HG03354 (cell line): ENCODE data around the gene ATP9A.
"Not testable (repeated sequence)": the region's sequence is repeated elsewhere in the genome, so short reads cannot be mapped to it uniquely, and the experiment has no call there.

Experiments used
- ATAC-seq: cut with Tn5 transposase; IDR thresholded peaks from one replicate; pipeline ENCODE4 v1.9.1; 2021; ENCODE audit warnings: mild to moderate bottlenecking; ENCODE audit not compliant: unreplicated experiment, poor library complexity, severe bottlenecking

The ATP9A gene

DNA sequence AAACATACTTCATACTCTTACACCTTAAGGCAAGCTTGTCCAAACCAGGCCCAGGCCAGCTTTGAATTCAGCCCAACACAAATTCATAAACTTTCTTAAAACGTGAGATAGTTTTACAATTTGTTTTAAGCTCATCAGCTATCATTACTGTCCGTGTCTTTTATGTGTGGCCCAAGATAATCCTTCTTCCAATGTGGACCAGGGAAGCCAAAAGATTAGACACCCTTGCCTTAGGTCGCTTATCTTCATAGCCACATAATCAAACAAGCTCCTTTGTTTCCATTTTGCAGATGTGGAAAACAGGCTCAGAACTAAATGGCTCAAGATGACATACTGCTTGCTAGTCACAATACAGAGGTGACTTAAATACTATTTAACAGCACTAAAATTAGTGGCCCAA, 28.1 kb upstream of the ATP9A start:
- no peak for ATAC-seq

DNA sequence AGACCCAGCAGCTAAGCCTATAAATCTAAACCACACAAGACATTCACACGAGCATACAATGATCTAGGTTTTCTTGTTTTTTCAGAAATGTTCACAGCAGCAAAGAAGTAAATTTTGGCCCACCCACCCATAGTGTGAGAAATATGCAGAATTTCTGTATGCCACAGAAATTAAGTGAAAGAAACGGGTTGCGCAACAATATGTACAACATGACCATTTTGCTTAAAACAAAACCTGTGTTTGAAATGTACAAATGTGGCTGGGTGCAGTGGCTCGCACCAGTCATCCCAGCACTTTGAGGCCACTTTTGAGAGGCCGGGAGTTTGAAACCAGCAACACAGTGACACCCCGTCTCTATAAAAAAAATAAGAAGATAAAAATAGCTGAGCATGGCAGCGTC, 24.8 kb upstream of the ATP9A start:
- no peak for ATAC-seq

DNA sequence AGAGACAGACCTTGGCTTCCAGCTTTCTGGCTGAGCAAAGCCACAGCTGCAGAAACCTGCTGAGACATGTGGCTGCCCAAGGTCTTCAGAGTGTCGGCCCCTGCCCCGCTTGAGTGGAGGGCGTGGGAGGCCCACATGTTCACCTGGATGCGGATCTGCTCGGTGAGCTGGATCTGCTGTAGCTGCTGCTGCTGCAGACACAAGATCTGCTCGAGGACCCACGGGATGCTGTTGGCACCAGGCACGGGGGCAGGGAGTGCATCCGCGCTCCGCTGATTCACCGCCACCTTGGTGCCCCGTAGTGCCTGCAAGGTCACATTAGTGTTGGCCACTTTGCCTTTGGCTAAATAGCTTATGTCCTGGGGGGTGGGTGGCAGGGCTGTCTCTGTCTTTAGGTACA, 23.4 kb upstream of the ATP9A start:
- ATAC-seq: no peak

DNA sequence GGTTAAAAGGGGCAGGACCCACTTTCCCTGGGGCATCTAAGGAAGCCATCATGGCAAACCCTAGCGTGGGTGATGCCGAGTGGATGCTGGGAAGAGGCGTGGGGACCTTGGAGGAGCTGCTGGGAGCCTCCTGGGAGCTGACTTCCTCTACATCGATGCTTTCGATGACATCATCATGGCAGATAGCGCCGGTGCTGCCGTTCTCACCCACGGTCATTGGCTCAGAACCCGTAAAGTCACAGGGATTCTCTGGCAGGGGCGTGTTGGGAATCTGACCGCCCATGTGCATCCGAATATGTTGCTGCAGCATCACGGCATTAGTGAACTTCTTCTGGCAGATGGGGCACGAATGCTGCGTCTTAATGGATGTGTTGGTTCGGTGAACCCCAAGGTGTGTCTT, 22.1 kb upstream of the ATP9A start:
- ATAC-seq: no peak

DNA sequence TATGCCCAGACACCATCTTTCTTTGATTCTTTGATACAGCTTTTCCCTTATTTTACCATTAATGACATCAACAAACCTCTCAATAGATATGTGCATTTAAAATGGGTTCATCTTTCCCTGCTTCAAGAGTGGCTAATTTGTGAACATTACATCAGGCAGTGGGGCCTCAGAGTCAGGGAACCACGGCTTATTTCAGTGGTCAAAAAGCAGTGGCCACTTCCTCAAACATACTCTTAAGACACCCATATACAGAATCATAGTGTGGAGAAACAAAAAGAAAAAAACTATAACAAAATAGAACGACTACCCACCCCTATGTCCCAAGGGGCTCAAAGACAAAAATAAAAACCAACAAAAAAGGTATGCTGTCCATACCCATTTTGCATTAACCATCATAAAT, 21.2 kb upstream of the ATP9A start:
- ATAC-seq: no peak

DNA sequence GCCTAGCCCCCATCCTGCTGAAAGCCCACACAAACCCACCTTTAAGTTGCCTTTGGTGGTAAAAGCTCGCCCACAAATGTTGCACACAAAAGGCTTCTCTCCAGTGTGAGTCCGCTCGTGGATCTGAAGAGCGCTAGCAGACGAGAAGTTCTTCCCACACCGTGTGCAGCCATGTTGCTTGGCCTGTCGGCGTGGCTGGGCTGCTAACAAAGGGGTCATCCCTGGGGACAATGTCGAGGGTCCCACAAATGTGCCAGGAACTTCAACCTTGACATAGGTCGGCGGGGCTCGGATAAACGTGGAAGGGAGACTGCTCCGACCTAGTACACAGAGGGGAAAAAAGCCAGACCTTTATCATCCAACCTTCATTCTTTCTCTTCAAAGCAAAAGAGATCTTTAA, 20.6 kb upstream of the ATP9A start:
- no peak for ATAC-seq

DNA sequence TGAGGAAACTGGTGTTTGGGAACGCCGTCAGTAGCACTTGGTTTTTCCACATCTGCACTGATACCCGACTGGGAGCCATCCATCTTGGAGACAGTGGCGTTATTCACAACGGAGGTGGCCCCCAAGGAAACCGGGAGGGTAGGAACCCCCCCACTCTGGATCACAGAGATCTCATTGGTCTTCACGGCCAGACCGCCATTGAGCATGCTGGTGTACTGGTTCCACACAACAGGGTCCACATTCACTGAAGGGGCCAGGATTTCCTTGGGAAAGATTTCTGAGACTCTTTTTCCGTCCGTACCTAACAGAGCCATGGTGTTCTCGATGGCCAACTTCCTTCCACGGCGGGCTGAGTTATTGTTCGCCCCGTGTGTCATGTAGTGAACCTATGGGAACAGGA, 16.1 kb upstream of the ATP9A start:
- ATAC-seq: no peak

DNA sequence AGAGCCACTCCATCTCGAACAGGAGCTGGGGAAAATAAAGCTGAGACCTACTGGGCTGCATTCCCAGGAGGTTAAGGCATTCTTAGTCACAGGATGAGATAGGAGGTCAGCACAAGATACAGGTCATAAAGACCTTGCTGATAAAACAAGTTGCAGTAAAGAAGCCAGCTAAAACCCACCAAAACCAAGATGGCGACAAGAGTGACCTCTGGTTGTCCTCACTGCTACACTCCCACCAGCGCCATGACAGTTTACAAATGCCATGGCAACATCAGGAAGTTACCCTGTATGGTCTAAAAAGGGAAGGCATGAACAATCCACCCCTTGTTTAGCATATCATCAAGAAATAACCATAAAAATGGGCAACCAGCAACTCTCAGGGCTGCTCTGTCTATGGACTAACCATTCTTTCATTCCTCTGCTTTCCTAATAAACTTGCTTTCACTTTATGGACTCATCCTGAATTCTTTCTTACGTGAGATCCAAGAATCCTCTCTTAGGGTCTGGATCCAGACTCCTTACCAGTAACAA, 10.1 kb upstream of the ATP9A start:
- not testable (repeated sequence) for ATAC-seq

DNA sequence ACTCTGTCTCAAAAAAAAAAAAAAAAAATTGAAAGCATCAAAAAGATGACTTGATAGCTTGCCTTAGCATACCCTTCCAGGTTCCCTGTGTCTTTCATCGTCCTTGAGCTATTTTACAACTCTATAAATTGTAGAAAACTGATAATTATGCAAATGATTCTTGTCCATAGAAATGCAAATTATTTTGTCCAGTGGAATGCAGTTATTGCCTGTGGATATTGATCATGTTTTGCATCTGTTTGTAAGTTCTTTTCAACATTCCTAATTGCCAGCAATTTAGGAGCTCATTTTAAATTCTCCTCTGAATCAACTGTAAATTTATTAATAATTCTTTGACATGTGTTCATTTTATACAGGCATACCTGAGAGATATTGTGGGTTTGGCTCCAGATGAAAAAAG, 7.1 kb upstream of the ATP9A start:
- no peak for ATAC-seq

DNA sequence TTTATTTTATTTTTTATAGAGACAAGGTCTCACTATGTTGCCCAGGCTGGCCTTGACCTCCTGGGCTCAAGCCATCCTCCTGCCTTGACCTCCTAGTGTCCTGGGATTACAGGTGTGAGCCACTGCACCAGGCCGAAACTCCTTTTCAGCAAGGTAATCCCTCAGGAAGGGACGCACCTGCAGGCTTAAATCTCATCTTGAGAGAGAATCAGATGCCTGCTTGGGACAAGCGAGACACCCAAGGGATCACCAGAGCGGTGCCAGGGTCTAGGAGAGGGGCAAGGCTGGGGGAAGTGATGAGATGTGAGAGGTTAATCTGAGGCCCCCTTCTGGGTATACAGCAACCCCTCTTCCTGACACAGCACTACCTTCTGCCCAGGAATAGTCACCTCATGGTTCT, 4.0 kb upstream of the ATP9A start:
- no peak for ATAC-seq

DNA sequence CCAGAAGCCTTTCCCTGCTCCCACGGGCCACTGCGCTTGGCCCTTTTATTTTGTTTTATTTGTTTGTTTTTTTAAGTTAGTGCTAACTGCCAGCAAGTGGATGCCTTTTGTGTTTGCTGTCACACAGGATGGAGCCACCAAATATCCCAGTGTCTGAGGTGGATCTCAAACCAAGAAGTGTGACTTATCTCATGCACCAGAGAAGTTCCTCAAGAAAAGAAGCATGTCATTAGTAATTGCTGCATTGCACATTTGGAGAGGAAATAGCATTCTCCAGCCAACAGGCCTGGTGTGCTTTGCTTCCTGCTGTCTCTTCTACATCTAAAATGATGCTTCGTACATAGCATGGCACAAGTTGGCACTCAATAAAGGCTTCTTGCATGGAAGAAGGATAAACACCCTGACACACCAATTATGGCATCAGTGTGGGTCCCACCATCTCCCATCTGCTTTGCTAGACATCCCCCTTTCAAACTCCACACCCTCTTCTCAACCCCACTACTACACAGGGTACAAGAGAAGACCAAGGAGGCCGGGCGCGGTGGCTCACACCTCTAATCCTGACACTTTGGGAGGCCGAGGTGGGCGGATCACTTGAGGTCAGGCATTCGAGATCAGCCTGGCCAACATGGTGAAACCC, 1.9 kb upstream of the ATP9A start:
- no peak for ATAC-seq

DNA sequence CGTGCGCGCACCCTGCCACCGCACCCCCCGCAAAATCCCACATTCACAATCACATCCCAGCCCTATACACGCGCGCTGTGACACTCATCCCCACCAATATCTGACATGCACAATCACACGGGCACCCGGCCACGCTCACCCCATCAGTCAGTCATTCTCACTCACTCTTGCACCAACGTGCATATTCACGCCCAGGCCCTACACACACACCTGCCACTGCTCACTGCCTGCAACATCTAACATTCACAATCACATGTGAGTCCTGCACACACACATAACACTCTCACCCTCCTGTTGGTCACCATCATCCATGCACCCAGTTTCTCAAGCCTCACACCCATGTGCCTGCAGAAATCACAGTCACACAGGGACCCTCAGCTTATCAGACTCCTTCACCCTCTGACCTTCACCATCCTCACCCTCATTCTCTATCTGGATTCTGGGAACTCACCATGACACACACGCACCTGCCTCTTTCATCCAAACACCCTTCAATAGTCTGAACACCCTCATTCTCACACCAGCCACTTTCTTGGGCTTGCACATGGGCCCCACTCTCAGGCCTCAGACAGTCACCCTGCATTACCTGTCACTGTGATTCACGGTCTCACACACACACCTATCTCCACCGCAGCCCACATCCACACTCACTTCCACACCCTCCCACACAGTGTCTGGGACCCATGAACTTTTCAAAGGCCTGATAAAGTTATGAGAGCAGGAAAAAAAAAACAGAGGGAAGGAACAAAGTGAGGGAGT, 748 bp upstream of the ATP9A start:
- ATAC-seq: no peak

DNA sequence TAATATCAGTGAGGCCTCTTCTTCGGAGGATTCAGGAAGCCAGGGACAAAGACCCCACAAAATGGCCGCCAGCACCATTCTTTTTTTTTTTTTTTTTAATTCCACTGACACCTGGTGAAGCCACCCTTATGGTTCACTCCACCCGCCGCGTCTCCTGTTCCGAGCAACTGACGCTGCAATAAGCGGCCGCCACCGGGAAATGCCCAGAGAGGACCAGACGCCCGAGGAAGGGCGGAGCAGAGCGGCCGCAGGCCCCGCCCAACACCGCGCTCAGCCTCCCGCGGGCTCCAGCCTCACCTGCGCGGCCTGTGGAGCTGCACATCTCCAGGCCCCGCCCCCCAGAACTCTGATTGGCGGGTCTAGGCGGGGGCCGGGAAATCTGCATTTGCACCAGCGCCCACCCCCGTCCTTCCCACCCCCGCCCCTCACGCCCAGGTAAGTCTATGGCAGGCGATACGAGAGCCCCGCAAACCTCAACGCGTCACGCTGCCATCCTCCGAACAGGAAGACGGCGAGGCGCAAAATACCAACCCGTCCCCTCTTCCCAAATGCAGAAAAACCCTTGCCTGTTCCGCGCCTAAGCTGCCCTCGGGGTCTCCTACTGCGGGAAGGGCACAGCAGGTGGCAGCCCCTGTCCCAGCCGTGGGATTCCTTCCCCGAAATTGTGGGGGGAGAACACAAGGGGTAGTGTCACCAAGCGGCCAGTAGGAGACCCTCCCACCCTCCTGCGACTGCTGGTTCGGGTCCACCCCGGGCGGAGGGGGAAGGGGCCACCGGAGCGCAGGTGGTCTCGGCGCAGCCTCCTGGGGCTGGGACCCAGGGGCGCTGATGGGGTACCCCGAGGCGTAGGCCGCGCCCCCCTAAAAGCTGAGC, 960 bp downstream of the ATP9A start:
- peak; percentile 55 for ATAC-seq

DNA sequence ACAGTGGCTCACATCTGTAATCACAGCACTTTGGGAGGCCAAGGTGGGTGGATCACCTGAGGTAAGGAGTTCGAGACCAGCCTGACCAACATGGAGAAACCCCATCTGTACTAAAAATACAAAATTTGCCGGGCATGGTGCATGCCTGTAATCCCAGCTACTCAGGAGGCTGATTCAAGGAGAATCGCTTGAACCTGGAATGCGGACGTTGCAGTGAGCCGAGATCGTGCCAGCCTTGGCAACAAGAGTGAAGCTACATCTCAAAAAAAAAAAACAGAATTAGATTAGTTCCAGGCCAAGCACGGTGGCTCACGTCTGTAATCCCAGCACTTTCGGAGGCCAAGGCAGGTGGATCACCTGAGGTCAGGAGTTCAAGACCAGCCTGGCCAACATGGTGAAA, 2.8 kb downstream of the ATP9A start:
- not testable (repeated sequence) for ATAC-seq

DNA sequence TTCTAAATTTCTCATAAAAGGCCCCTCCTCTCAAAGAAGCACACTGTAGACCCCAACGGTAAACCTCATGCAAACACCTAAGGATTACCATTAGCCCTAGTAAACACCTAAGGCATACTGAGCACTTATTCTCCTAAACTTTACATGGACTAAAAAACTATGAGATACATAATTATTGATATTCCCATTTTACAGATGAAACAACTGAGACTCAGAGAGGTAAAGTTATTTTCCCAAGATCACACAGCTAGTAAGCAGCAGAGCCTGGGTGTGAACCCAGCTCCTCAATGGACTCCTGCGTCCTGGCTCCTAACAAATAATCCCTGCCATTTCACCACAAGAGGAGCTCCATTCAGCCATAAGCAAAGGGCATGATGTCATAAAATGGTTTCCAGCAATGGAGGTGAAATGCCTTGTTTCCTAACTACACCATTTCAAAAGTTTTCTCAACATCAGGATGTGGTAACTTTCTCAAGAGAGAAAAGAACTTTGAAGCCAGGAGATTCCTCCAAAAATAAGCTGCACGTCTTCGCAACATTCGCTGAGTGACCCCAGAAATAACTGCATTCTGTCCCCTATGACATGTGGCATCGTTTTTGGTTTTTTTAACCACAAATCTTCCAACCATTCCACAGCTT, 4.1 kb downstream of the ATP9A start:
- ATAC-seq: no peak

DNA sequence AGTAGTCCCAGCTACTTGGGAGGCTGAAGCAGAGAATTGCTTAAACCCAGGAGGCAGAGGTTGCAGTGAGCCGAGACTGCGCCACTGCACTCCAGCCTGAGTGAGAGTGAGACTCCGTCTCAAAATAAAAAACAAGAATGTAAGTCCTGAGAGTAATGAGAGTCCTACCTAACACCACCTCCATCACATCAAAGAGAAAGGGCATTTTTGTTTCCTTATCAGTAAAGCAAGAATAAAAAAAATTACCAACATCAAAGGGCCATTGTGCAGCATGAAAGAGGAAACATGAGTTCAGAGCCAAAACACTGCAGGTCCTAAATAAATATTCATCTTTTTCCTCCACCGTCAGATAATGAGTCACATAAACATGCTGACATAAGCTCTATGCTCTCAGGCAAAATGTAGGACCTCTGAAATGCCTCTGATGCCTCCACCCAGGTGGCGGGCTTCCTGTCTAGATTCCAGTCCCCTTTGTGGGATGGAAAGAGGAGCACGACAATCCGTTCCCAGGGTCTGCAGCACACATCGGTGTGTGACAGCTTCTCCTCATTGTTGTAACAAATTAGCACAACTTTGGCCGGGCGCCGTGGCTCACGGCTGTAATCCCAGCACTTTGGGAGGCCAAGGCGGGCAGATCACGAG, 7.2 kb downstream of the ATP9A start:
- ATAC-seq: no peak

DNA sequence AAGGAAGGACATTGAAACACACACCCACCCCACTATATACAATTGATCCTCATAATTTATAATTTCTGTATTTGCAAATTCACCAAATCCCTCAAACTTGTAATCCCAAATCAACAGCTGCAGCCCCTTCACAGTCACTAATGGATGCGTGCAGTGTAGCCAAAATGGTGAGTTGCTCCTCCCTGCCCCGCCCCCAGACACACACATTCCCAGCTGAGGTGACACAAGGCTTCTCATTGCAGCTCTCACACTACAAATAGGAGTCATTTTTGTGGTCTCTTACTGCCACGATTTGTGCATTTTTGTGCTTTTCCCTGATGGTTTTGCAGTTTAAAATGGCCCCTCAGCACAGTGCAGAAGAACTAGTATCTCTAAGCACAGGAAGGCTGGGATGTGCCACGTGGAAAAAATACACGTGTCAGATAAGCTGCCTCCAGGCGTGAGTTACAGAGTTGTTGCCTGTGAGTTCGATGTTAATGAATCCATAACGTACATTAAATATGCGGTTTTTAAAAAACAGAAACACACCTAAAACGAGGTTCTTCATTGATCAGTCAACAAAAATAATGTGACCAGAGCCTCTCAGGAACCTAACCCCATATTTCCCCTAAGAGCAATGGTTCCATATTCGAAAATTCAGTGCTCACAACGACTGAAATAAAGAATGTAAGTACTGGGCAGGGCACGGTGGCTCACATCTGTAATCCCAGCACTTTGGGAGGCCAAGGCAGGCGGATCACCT, 8.2 kb downstream of the ATP9A start:
- no peak for ATAC-seq

DNA sequence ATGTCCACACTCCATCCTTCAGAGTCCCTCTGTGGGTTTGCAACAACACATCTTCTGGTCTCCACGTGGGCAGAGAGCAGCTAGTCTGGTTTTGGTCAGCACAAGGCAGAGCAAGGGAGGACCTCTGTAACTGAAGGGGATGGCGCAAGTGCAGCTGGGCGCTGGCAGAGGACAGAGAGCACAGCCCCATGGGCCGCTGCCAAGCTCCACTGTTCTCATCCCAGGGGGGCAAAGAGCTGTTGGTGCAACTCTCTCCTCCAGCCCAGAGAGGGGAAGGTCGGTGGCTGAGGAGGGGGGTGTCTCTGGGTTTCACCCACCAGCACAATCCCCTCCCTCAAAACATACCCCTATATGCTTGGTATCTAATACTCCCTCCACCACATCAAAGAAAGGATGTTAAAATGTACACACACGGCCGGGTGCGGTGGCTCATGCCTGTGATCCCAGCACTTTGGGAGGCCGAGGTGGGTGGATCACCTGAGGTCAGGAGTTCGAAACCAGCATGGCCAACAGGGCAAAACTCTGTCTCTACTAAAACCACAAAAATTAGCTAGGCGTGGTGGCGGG, 9.1 kb downstream of the ATP9A start:
- no peak for ATAC-seq

DNA sequence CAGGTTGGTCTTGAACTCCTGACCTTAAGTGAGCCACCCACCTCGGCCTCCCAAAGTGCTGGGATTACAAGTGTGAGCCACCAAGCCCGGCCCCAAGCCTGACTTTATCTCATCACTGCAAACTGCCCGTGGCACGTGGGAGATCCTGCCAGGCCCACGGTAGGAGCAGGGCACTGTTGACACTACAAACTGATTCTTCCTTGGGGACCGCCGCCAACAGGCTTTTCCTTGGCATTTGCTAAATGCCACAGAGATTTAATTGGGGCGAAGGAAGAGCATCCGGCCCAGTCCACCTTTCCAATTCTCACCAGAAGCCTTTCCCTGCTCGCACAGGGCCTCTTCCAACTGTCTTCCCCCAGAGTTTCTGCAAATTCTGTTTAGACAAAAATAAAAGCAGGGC, 11.0 kb downstream of the ATP9A start:
- ATAC-seq: no peak
